ENCODE measurements around the gene PURB. TPM values are rescaled to one million over a fixed set of nuclear protein-coding genes. Genes with fewer than 3 reads are reported as not detected.

The PURB gene
- total and polyA plus RNA-seq, 9 of the 15 experiments (the other 6 are each of a cell fraction or from before 2014, with no cell fraction given), result 1.6 to 14.1 (median 8.8) TPM

- TF ChIP-seq MECOM (CRISPR knock-in tag; IDR thresholded peaks at IDR 0.05) (no peak), HOMEZ (CRISPR knock-in tag; IDR thresholded peaks at IDR 0.05) (no peak), ZNF280A (IDR thresholded peaks at IDR 0.05; ENCODE audit: low read depth, partially characterized antibody) (no peak), MXD1 (CRISPR knock-in tag; IDR thresholded peaks at IDR 0.05; ENCODE audit: borderline replicate concordance, poor library complexity, severe bottlenecking) (no peak), NFATC3 (IDR thresholded peaks at IDR 0.05) (no peak), HCFC1 (IDR thresholded peaks at IDR 0.05; ENCODE audit: low read depth, low read length) (peak; percentile 50), ZNF583 (CRISPR knock-in tag; IDR thresholded peaks at IDR 0.05) (no peak), ZNF589 (CRISPR knock-in tag; IDR thresholded peaks at IDR 0.05; ENCODE audit: low read depth) (no peak), GTF2B (IDR thresholded peaks at IDR 0.05; ENCODE audit: extremely low read depth, insufficient read length) (peak; percentile 65), NFXL1 (CRISPR knock-in tag; IDR thresholded peaks at IDR 0.05) (no peak), SMARCA5 (IDR thresholded peaks at IDR 0.05) (no peak), RNF219 (CRISPR knock-in tag; IDR thresholded peaks at IDR 0.05) (no peak), TAF1 (IDR thresholded peaks at IDR 0.05; ENCODE audit: control insufficient read depth, extremely low read depth, insufficient read depth, low read length, severe bottlenecking) (peak; percentile 87), CTCFL (IDR thresholded peaks at IDR 0.05; ENCODE audit: borderline replicate concordance, insufficient read depth, low read depth, low read length, poor library complexity, severe bottlenecking) (no peak), RHOXF2B (CRISPR knock-in tag; conservative IDR thresholded peaks at IDR 0.05) (no peak), TBL1XR1 (IDR thresholded peaks at IDR 0.05; ENCODE audit: low read length in 2 of 2) (no peak; a peak in 1 of 4 replicates), SNIP1 (IDR thresholded peaks at IDR 0.05; ENCODE audit: low read depth) (no peak)
These were observed 37.3 kb downstream of the PURB start, which contains the start of gene H2AZ2 (continued) for GRCh38 chr7:44847920-44848634.

Measured in K562 (cell line).